ENCODE data around the gene CNKSR3.

The CNKSR3 gene

DNA sequence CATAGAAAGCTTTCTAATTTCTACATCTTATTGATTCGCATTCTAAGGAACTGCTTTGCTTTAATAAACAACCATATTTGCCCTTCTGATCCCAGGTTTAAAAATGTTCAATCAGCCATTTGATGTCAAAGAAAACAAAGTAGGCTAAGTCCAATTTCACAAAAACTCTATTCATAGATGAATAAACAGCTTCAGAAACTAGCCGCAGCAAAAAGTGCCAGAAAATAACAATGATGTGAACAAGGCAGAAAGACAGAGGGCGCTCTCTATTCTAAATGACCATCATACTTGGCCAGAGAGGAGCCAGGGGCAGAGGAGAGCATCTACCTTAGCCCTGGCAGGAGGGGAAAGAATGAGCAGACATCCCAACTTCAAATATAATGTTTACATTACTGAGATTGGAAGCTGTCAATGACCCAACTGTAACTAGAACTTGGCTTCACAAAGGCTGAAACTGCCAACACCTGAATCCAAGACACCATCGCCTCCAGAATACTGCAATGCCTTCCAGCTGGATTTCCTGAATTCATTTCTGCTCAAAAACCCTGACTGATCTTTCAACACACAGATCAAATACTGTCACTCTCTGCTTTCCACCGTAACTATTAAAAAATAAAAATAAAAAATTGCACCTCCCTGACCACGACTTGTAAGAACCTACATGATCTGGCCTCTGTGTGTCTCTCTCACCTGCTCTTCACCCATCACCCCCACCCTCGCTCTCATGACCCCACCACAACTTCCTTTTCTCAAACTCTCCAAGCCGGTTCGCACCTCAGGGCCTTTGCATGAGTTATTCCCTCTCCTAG, 9.5 kb downstream of the CNKSR3 start:
- DNase-seq, result no peak

DNA sequence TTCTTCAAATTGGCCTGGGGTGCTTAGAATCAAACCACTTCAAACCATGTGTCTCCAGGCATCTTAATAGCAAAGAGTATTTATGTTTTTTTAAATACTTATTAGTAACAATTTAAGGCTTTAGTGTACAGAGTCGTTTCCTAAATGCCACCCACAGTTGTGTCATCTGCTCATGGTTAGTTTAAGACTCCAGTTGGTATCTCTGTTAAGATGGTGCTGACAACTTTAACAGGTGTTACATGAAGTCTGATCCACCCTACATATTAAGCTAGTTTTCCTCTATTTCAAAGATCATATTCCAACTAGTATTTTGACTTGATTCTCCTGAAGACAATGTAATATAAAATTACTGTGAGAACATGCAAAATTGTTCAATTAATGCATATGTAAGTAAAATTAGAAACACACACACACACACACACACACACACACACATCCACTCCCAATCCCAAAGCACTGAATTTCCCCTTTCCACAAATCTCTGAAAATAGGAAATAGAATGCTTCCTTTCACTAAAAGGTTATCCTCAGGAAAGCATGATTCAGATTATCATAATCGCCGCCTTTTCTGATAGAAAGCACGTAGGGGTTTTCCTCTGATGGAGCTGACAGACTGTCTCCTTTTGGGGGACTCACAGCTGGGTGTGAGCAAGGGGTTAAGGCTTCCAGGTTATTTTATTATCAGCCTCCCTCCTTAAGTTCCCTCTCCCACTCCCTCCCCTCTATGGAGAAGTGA, 10.5 kb downstream of the CNKSR3 start:
- no peak for DNase-seq

- no peak for DNase-seq
These were observed 12.0 kb downstream of the CNKSR3 start for GRCh38 chr6:154498340-154498934.

DNA sequence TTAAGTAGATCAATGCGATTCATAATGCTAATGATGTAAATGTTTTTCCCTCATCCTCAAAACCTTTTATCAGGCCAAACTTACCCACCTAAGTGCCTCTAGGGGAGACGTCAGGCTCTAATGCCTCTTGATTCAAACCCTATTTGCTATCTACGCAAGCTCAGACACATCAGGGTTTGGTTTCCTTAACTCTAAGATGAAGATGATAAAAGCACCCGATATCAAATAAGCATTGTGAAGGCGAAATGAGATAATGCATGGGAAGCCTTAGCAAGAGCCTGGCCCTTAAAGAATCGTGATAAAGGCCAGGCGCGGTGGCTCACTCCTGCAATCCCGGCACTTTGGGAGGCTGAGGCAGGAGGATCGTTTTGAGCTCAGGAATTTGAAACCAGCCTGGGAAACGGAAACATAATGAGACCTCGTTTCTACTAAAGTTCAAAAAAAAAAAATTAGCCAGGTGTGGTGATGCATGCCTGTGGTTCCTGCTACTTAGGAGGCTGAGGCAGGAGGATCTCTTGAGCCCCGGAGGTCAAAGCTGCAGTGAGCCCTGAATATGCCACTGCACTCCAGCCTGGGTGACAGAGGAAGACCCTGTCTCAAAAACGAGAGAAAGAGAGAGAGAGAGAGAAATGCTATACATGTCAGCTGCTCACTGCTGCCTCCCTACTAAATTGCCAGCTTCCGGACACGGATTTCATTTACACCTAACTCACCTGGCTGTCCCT, 13.5 kb downstream of the CNKSR3 start:
- no peak for DNase-seq

GRCh38 chr6:154496186-154496585, 14.3 kb downstream of the CNKSR3 start:
- DNase-seq, result no peak

- DNase-seq, result no peak
These were observed 15.7 kb downstream of the CNKSR3 start for GRCh38 chr6:154494592-154495311.

DNA sequence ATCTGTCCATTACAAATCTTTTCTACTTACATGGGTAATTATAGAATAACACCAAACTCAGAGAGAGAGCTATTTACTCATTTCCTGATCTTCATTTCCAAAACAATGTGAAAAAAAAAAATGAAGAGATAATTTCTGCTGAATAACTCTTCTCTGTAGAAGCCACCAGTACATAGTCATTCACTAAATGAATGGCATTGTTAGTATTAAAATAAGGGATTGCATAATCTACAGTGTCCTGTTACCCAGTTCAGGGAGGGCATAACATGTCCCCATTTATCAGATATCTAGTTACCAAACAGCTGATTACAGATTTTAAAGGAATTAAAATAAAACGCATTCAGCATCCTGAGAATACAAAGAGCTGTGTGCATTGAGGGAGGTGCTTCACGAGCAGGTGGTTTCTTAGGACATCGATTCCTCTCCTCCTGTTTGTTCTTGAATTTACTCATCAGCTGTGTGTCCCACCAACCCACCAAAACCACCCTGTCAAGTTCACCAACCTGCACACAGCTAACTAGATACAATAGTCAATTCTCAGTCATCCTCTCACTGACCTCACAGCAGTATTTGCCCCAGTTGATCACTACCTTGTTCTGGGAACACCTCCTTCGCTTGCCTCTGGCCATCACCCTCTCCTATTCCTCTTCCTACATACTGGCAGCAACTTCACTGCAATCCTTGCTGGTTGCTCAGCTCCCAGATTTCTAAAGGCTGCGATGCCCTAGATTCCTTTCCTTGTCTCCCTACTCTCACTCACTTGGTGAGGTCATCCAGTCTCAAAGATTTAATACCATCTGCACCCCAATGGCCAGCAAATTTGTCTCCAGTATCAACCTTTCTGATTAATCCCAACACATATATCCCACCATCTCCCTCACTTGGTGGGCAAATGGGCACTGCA, 18.7 kb downstream of the CNKSR3 start:
- DNase-seq, result no peak

GRCh38 chr6:154489822-154490221, 20.7 kb downstream of the CNKSR3 start:
- no peak for DNase-seq

- DNase-seq, result no peak
These were observed 21.6 kb downstream of the CNKSR3 start for GRCh38 chr6:154488802-154489437.

DNA sequence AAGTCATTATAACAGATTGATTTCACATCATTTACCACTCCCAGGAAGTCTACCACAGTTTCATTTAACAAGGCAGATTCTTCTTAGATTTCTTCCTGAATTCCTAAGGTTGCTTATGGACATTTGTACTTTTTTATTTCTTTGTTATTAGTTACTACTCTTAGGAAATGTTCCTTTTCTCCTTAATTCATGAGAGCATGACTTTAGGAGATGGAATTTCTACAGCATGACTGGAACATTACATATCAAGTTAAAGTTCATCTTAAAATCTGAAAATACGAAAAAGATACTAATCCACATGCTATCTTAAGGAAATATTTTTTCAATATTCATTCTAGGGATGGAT, 22.3 kb downstream of the CNKSR3 start:
- DNase-seq, result no peak

- DNase-seq, result no peak
These were observed 22.9 kb downstream of the CNKSR3 start for GRCh38 chr6:154487367-154488247.

GRCh38 chr6:154485815-154486214, 24.7 kb downstream of the CNKSR3 start:
- DNase-seq, result no peak

- DNase-seq, result no peak
These were observed 25.5 kb downstream of the CNKSR3 start for GRCh38 chr6:154484942-154485341.

GRCh38 chr6:154482858-154483257, 27.6 kb downstream of the CNKSR3 start:
- DNase-seq, result no peak

GRCh38 chr6:154481521-154482013, 28.9 kb downstream of the CNKSR3 start:
- no peak for DNase-seq

GRCh38 chr6:154479771-154480639, 30.5 kb downstream of the CNKSR3 start:
- no peak for DNase-seq

- DNase-seq, result no peak
These were observed 31.1 kb downstream of the CNKSR3 start for GRCh38 chr6:154479351-154479769.

- no peak for DNase-seq
These were observed 31.8 kb downstream of the CNKSR3 start for GRCh38 chr6:154478701-154479060.

Data from CD4-positive, alpha-beta T cell treated with Interleukin-17A for 1 hour (primary cell).